Measurements from ENCODE around the gene PPP1R12C. TPM values are rescaled to one million over a fixed set of nuclear protein-coding genes. Genes with fewer than 3 reads are reported as not detected.
A peak's percentile ranks its signal among the peaks of the same experiment; 100 is the strongest.

The PPP1R12C gene
- total RNA-seq, 1 experiment from 2014 or later = 110 TPM

- H3K9me3 ChIP-seq (ENCODE audit: insufficient read depth, low read depth) = no peaks in the 10 kb centered on the region
- H3K4me2 ChIP-seq = no peak overlapping the region
- no peaks in the 10 kb centered on the region for H3K36me3 ChIP-seq (ENCODE audit: low read depth)
- no peaks in the 10 kb centered on the region for H3K4me1 ChIP-seq (replicated peaks; ENCODE audit: insufficient read depth)
- H4K20me1 ChIP-seq (ENCODE audit: insufficient read depth) = no peaks in the 10 kb centered on the region
- DNase-seq = no peak
- CTCF ChIA-PET = no interaction called here
- no peak overlapping the region for H3K27ac ChIP-seq
- intact Hi-C loops (cut with micrococcal nuclease; ENCODE audit: unreplicated experiment) = no loop called here
- POLR2A ChIA-PET (ENCODE audit: unreplicated experiment) = no interaction called here
- no peak overlapping the region for H3K4me3 ChIP-seq
- TF ChIP-seq EZH2 (IDR thresholded peaks at IDR 0.05; ENCODE audit: low read depth) = no peak
- TF ChIP-seq CTCF (conservative IDR thresholded peaks at IDR 0.05) = no peak
- H3K27me3 ChIP-seq (ENCODE audit: insufficient read depth, low read depth) = no peaks in the 10 kb centered on the region
- BruUV-seq (replicated peaks) = no TSS peak
- no peaks in the 10 kb centered on the region for H3K79me2 ChIP-seq (ENCODE audit: low read depth)
- no peaks in the 10 kb centered on the region for H3K9me2 ChIP-seq (ENCODE audit: insufficient read depth)
- H2AFZ ChIP-seq = no peak overlapping the region
- peaks cover 30% of the 10 kb centered on the region for H3F3A ChIP-seq (ENCODE audit: insufficient read depth, low read depth)
Measured at GRCh38 chr19:55094456-55095259, 22.8 kb downstream of the PPP1R12C start.

DNA sequence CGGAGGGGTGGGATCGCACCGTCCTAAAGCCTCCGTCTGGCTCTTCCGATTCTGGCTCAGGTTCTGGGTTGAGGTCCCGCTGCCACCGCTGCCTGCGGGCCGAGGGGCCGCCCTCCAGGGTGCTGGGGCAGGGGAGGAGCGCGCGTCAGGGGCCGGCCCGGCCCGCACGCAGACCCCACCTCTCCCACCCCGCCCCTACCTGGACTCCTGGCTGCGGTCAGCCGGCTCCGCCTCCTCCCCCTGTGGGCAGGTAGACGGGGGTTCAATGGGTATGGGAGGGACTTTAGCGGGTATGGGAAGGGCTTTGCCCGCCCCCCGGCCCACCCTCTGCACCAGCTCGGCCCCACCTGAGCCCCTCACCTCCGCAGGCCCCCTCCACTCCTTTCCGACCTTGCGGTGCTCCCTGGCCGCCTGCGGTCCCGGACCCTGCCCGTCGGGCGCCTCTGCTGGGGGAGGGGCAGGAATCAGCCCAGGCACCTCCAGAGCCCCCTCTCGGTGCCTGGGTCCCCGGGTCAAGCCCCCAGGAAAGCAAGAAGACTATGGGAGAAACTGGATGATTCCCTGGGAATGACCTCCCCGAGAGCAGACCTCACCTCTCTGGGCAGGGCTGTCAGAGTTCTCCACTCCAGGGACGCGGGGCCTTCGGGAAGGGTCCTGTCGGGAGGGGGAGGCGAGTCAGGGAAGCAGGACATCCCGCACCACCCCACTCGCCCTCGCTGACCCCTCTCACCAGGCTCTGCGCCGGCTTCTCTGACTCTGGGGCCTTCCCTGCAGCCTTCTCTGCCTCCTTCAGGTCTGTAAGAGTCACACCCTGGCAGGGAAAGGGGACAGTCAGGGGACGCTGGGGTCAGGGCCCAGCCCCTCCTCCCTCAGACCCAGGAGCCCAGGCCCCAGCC, 24.8 kb downstream of the PPP1R12C start:
- intact Hi-C loops (cut with micrococcal nuclease; ENCODE audit: unreplicated experiment) = no loop called here

More for the DNA sequence above, 24.8 kb downstream of the PPP1R12C start:
- Histone ChIP-seq H3K4me1 (replicated peaks; ENCODE audit: insufficient read depth) (no peaks in the 10 kb centered on the region), H3K4me2 (no peak overlapping the region), H3F3A (ENCODE audit: insufficient read depth, low read depth) (peaks cover 42% of the 10 kb centered on the region), H2AFZ (no peak overlapping the region), H3K36me3 (ENCODE audit: low read depth) (no peaks in the 10 kb centered on the region), H3K27me3 (ENCODE audit: insufficient read depth, low read depth) (no peaks in the 10 kb centered on the region), H3K79me2 (ENCODE audit: low read depth) (no peaks in the 10 kb centered on the region), H3K4me3 (no peak overlapping the region), H3K9me2 (ENCODE audit: insufficient read depth) (no peaks in the 10 kb centered on the region), H4K20me1 (ENCODE audit: insufficient read depth) (peaks cover 2% of the 10 kb centered on the region; the same call in 1 of the 2 replicates), H3K9me3 (ENCODE audit: insufficient read depth, low read depth) (no peaks in the 10 kb centered on the region), H3K27ac (no peak overlapping the region)
- TF ChIP-seq CTCF (conservative IDR thresholded peaks at IDR 0.05) (no peak), EZH2 (IDR thresholded peaks at IDR 0.05; ENCODE audit: low read depth) (no peak)
- ChIA-PET POLR2A (ENCODE audit: unreplicated experiment) (no interaction called here), CTCF (no interaction called here)
- DNase-seq = peak in 1 of 2 experiments; percentile 27
- no TSS peak for BruUV-seq (replicated peaks)

Data from PC-9 (cell line).